ENCODE data around the gene ARFGAP3. TPM values are rescaled to one million over a fixed set of nuclear protein-coding genes. Genes with fewer than 3 reads are reported as not detected.

ARFGAP3 gene
- total RNA-seq, 1 donor from 2014 or later, result 29.8 TPM

- DNase-seq (ENCODE audit: low spot score), result no peak
- Mint-ChIP-seq H3K4me3 (ENCODE audit: unreplicated experiment) (no peak overlapping the region), H3K27me3 (ENCODE audit: unreplicated experiment) (peaks cover 5% of the 10 kb centered on the region), H3K4me1 (ENCODE audit: unreplicated experiment) (no peaks in the 10 kb centered on the region), H3K9me3 (ENCODE audit: unreplicated experiment) (no peaks in the 10 kb centered on the region), H3K27ac (ENCODE audit: unreplicated experiment) (no peak overlapping the region), H3K36me3 (ENCODE audit: low read depth, unreplicated experiment) (peaks cover 21% of the 10 kb centered on the region)
- no peak for TF ChIP-seq CTCF (IDR thresholded peaks at IDR 0.05; ENCODE audit: unreplicated experiment)
Observed at GRCh38 chr22:42877158-42877557, 20.1 kb upstream of the ARFGAP3 start.

- Mint-ChIP-seq H3K36me3 (ENCODE audit: low read depth, unreplicated experiment) (peaks cover 25% of the 10 kb centered on the region), H3K9me3 (ENCODE audit: unreplicated experiment) (no peaks in the 10 kb centered on the region), H3K27me3 (ENCODE audit: unreplicated experiment) (peaks cover 8% of the 10 kb centered on the region), H3K4me3 (ENCODE audit: unreplicated experiment) (no peak overlapping the region), H3K4me1 (ENCODE audit: unreplicated experiment) (no peaks in the 10 kb centered on the region), H3K27ac (ENCODE audit: unreplicated experiment) (no peak overlapping the region)
- no peak for DNase-seq (ENCODE audit: low spot score)
- TF ChIP-seq CTCF (IDR thresholded peaks at IDR 0.05; ENCODE audit: unreplicated experiment), result no peak
Observed at GRCh38 chr22:42876041-42876440, 19.0 kb upstream of the ARFGAP3 start.

GRCh38 chr22:42874010-42874409 is 16.9 kb upstream of the ARFGAP3 start:
- no peaks in the 10 kb centered on the region for H3K4me1 Mint-ChIP-seq (ENCODE audit: unreplicated experiment)
- no peaks in the 10 kb centered on the region for H3K9me3 Mint-ChIP-seq (ENCODE audit: unreplicated experiment)
- H3K27me3 Mint-ChIP-seq (ENCODE audit: unreplicated experiment), result peaks cover 8% of the 10 kb centered on the region
- H3K4me3 Mint-ChIP-seq (ENCODE audit: unreplicated experiment), result no peak overlapping the region
- no peak overlapping the region for H3K27ac Mint-ChIP-seq (ENCODE audit: unreplicated experiment)
- TF ChIP-seq CTCF (IDR thresholded peaks at IDR 0.05; ENCODE audit: unreplicated experiment), result no peak
- peaks cover 25% of the 10 kb centered on the region for H3K36me3 Mint-ChIP-seq (ENCODE audit: low read depth, unreplicated experiment)
- DNase-seq (ENCODE audit: low spot score), result no peak

GRCh38 chr22:42873356-42873755 is 16.3 kb upstream of the ARFGAP3 start:
- peaks cover 8% of the 10 kb centered on the region for H3K27me3 Mint-ChIP-seq (ENCODE audit: unreplicated experiment)
- no peaks in the 10 kb centered on the region for H3K4me1 Mint-ChIP-seq (ENCODE audit: unreplicated experiment)
- H3K27ac Mint-ChIP-seq (ENCODE audit: unreplicated experiment), result no peak overlapping the region

GRCh38 chr22:42872821-42873220 is 15.7 kb upstream of the ARFGAP3 start:
- Mint-ChIP-seq H3K27ac (ENCODE audit: unreplicated experiment) (no peak overlapping the region), H3K4me3 (ENCODE audit: unreplicated experiment) (no peak overlapping the region), H3K27me3 (ENCODE audit: unreplicated experiment) (peaks cover 8% of the 10 kb centered on the region), H3K36me3 (ENCODE audit: low read depth, unreplicated experiment) (peaks cover 25% of the 10 kb centered on the region), H3K9me3 (ENCODE audit: unreplicated experiment) (no peaks in the 10 kb centered on the region), H3K4me1 (ENCODE audit: unreplicated experiment) (no peaks in the 10 kb centered on the region)
- no peak for TF ChIP-seq CTCF (IDR thresholded peaks at IDR 0.05; ENCODE audit: unreplicated experiment)
- no peak for DNase-seq (ENCODE audit: low spot score)

More at GRCh38 chr22:42873356-42873755, 16.3 kb upstream of the ARFGAP3 start:
- no peak for TF ChIP-seq CTCF (IDR thresholded peaks at IDR 0.05; ENCODE audit: unreplicated experiment)
- H3K9me3 Mint-ChIP-seq (ENCODE audit: unreplicated experiment), result no peaks in the 10 kb centered on the region
- H3K36me3 Mint-ChIP-seq (ENCODE audit: low read depth, unreplicated experiment), result peaks cover 25% of the 10 kb centered on the region
- H3K4me3 Mint-ChIP-seq (ENCODE audit: unreplicated experiment), result no peak overlapping the region
- DNase-seq (ENCODE audit: low spot score), result no peak

Data from endothelial cell (in vitro differentiated cells).